Ovary (tissue), 10 donors: ENCODE results near the gene EFHB. TPM values are rescaled to one million over a fixed set of nuclear protein-coding genes. Genes with fewer than 3 reads are reported as not detected.

Source experiments
- DNase-seq, 5 donors: peaks; one replicate each; pipeline ENCODE4 v3.0.0-alpha.2; 2019 to 2020
- H3K27ac ChIP-seq, 2 donors: fragments of 200-600 bp; one replicate each; pipeline versions ENCODE4 v1.5.1 to v1.8.0; 2019 to 2022
- H3K27me3 ChIP-seq: fragments of 200-600 bp; one replicate; pipeline ENCODE4 v1.8.0; 2022
- H3K36me3 ChIP-seq: fragments of 200-600 bp; sonication (generic); one replicate; pipeline ENCODE4 v1.5.1; 2019
- H3K4me1 ChIP-seq: one replicate; pipeline ENCODE4 v1.8.1; 2013; ENCODE audit warnings: mild to moderate bottlenecking, moderate library complexity; ENCODE audit not compliant: insufficient read depth
- H3K4me3 ChIP-seq: fragments of 200-600 bp; sonication (generic); one replicate; pipeline ENCODE4 v1.5.1; 2017
- H3K9me3 ChIP-seq, 2 donors: fragments of 200-600 bp in 1 of 2; sonication (generic) in 1 of 2; one replicate each; pipeline versions ENCODE4 v1.5.1 to v1.8.1; 2013 to 2019; ENCODE audit warnings: mild to moderate bottlenecking in 1 of 2, moderate library complexity in 1 of 2
- CTCF ChIP-seq, 3 donors: fragments of 450-650 bp in 2 of 3; fragments of 200-600 bp in 1 of 3; IDR thresholded peaks; one replicate each; pipeline versions ENCODE4 v1.5.1 to v1.8.0; 2016 to 2022; ENCODE audit warnings: antibody characterized with exemption in 3 of 3, mild to moderate bottlenecking in 1 of 3
- EP300 ChIP-seq: sonication (generic); formaldehyde crosslinking; IDR thresholded peaks from one replicate; pipeline ENCODE4 v1.6.1; 2017; ENCODE audit warnings: antibody characterized with exemption
- POLR2A ChIP-seq: fragments of 450-650 bp; IDR thresholded peaks from one replicate; pipeline ENCODE4 v1.6.1; 2017; ENCODE audit warnings: antibody characterized with exemption, mild to moderate bottlenecking, moderate library complexity
- WGBS, 3 donors: extraction: QIAGEN DNeasy Blood & Tissue Kit in 1 of 3; methylation state at CpG; one replicate each; pipeline versions ENCODE4 v1.1.5 to v1.1.7; 2013 to 2017; 5-methylcytosine and 5-hydroxymethylcytosine counted together
- intact Hi-C, 4 donors: fragments of 100-400 bp; cut with DNase I; formaldehyde crosslinking; loops; one replicate each; pipeline versions ENCODE4 v1.11.0 to v1.15.1; 2022 to 2023
- long read RNA-seq, 3 donors: library from polyadenylated mRNA in 2 of 3; unstranded in 2 of 3; transcript quantifications; one replicate each; pipeline ENCODE4 v2.0.0 and lab custom pipeline, GENCODE V29; 2021 to 2026
- polyA plus RNA-seq, 2 donors: library from polyadenylated mRNA; stranded (reverse); fragments of 200-250 nt in 1 of 2; fragments of 350-450 nt in 1 of 2; fragmentation: Illumina TruSeq in 1 of 2; extraction: RNeasy Lipid Tissue Mini Kit (QIAGEN cat#74804) in 1 of 2; gene quantifications; one replicate each; pipeline ENCODE4 v1.2.3, GENCODE V29; 2013 to 2014
- total RNA-seq, 7 donors: library from RNA; depleted of rRNA in 2 of 7; stranded (reverse); fragments of >200 nt in 2 of 7; fragmentation: NEBNext Ultra II Directional in 3 of 7; extraction: Animal tissue kit (Norgen Biotek cat#: 25700) in 3 of 7; gene quantifications; one replicate each; pipeline versions ENCODE4 v1.1.0 to v1.2.4, GENCODE V29; 2016 to 2023
- donor health status: DM: no; HTN: no; CAD: no; lungs with moderate emphysema.
- donor health status: DM: no; HTN: no; CAD: no.
- donor health status: Bipolar disorder and iron deficiency.
- donor health status: DM: yes; HTN: yes; CAD: no.
- donor health status: DM: no; HTN: no; CAD: no.
- donor health status: DM: yes; HTN: yes; CAD: no.

Gene EFHB
- total RNA-seq (1 to 10 TPM in 6 of 7 donors, under 1 TPM in 1; 0.42 to 9.2 (median 2.8) TPM), polyA plus RNA-seq (under 1 TPM; 0.43 to 0.69 TPM)
- long read RNA-seq, donor 1, partial matches to known transcripts = 0 of 1 reads
- long read RNA-seq, donor 1, other reads (novel, unspliced or antisense) = 1 of 1 reads
- long read RNA-seq, donor 2, partial matches to known transcripts = 0 of 1 reads
- long read RNA-seq, donor 2, other reads (novel, unspliced or antisense) = 0 of 1 reads
- long read RNA-seq, donor 3, partial matches to known transcripts = 0 of 1 reads
- long read RNA-seq, donor 3, other reads (novel, unspliced or antisense) = 1 of 1 reads

GRCh38 chr3:19934098-19934566 lies at the start of gene EFHB:
Gene EFHB (minus strand): TSS chr3:19934217. CDS start chr3:19934018, 199 bp downstream.
- no peaks in the 10 kb centered on the region for H3K4me1 ChIP-seq
- DNase-seq = no peak
- H3K27ac ChIP-seq = no peak within 1 kb of the TSS
- H3K27me3 ChIP-seq = no peaks in the 10 kb centered on the region
- intact Hi-C loops = no loop called here
- 34 to 50% (median 38%) methylated on average over 5 of the region's 5 CpGs for WGBS, 3 donors
- H3K36me3 ChIP-seq = no peaks in the 10 kb centered on the region
- H3K4me3 ChIP-seq = no peak within 1 kb of the TSS
- no peaks in the 10 kb centered on the region for H3K9me3 ChIP-seq
- TF ChIP-seq CTCF (IDR thresholded peaks at IDR 0.05) (no peak), EP300 (no peak), POLR2A (no peak)

GRCh38 chr3:19972054-19972453 lies 38.0 kb upstream of the EFHB start:
- Histone ChIP-seq H3K36me3 (no peaks in the 10 kb centered on the region), H3K27me3 (no peaks in the 10 kb centered on the region), H3K4me3 (no peak overlapping the region), H3K9me3 (no peaks in the 10 kb centered on the region), H3K4me1 (peaks cover 7% of the 10 kb centered on the region), H3K27ac (no peak overlapping the region)
- no peak for DNase-seq
- intact Hi-C loops = no loop called here
- TF ChIP-seq EP300 (no peak), POLR2A (no peak), CTCF (IDR thresholded peaks at IDR 0.05) (no peak)
- 16 to 25% (median 21%) methylated on average over 3 of the region's 3 CpGs for WGBS, 3 donors

- intact Hi-C loops = no loop called here
- Histone ChIP-seq H3K4me3 (no peak overlapping the region), H3K4me1 (peaks cover 7% of the 10 kb centered on the region), H3K9me3 (no peaks in the 10 kb centered on the region), H3K27ac (no peak overlapping the region), H3K36me3 (no peaks in the 10 kb centered on the region), H3K27me3 (no peaks in the 10 kb centered on the region)
- TF ChIP-seq CTCF (IDR thresholded peaks at IDR 0.05) (no peak), POLR2A (no peak)
- 72 to 86% (median 74%) methylated on average over 8 of the region's 8 CpGs for WGBS, 3 donors
- no peak for DNase-seq
These were observed 36.3 kb upstream of the EFHB start for GRCh38 chr3:19970327-19970726.

GRCh38 chr3:19967812-19968211 lies 33.8 kb upstream of the EFHB start:
- WGBS, 3 donors = 86 to 87% (median 87%) methylated on average over 4 of the region's 4 CpGs
- intact Hi-C loops = no loop called here

More at GRCh38 chr3:19967812-19968211, 33.8 kb upstream of the EFHB start:
- no peak overlapping the region for H3K27ac ChIP-seq
- no peak for TF ChIP-seq POLR2A
- TF ChIP-seq CTCF (IDR thresholded peaks at IDR 0.05) = no peak
- no peak for TF ChIP-seq EP300
- peaks cover 8% of the 10 kb centered on the region for H3K4me1 ChIP-seq
- no peaks in the 10 kb centered on the region for H3K9me3 ChIP-seq
- no peak for DNase-seq
- H3K36me3 ChIP-seq = no peaks in the 10 kb centered on the region
- no peaks in the 10 kb centered on the region for H3K27me3 ChIP-seq
- H3K4me3 ChIP-seq = no peak overlapping the region
